Transverse colon (tissue), 4 donors: ENCODE results near the gene ARL11.

ENCODE experiments used
- CTCF ChIP-seq, 5 experiments: fragments of 200-600 bp in 3 of 5; fragments of 450-650 bp in 2 of 5; sonication (generic) in 3 of 5; IDR thresholded peaks; 1 replicate in 2 of 5; 2 replicates in 3 of 5; pipeline ENCODE4 v1.5.1; 2016 to 2017; ENCODE audit warnings: antibody characterized with exemption in 5 of 5, inconsistent platforms in 3 of 5, mild to moderate bottlenecking in 2 of 5, moderate library complexity in 1 of 5
- EP300 ChIP-seq: sonication (generic); formaldehyde crosslinking; IDR thresholded peaks from one replicate; pipeline ENCODE4 v1.6.1; 2017; ENCODE audit warnings: antibody characterized with exemption, low read depth
- POLR2A ChIP-seq: fragments of 450-650 bp; IDR thresholded peaks from one replicate; pipeline ENCODE4 v1.6.1; 2016; ENCODE audit warnings: antibody characterized with exemption, mild to moderate bottlenecking, moderate library complexity
- POLR2AphosphoS5 ChIP-seq, 3 donors: sonication (generic); formaldehyde crosslinking; IDR thresholded peaks; one replicate each; pipeline ENCODE4 v1.6.1; 2016; ENCODE audit warnings: antibody characterized with exemption in 3 of 3

GRCh38 chr13:49657241-49657641 is 28.9 kb downstream of the ARL11 start:
- TF ChIP-seq POLR2A (no peak), CTCF (IDR thresholded peaks at IDR 0.05) (no peak), POLR2AphosphoS5 (IDR thresholded peaks at IDR 0.05) (no peak), EP300 (no peak)
